ENCODE measurements around the gene METTL9.
"Not testable (repeated sequence)": the region's sequence is repeated elsewhere in the genome, so short reads cannot be mapped to it uniquely, and the experiment has no call there.

The METTL9 gene

GRCh38 chr16:21599122-21600030 lies at the start of gene METTL9:
Gene METTL9 (plus strand): TSS chr16:21599577. CDS start chr16:21599734, 157 bp downstream.
- peak; percentile 59 to 96 (median 91) for DNase-seq

GRCh38 chr16:21549975-21550374 lies 49.4 kb upstream of the METTL9 start:
- DNase-seq = not testable (repeated sequence)

GRCh38 chr16:21550435-21550834 lies 48.9 kb upstream of the METTL9 start:
- DNase-seq = not testable (repeated sequence)

GRCh38 chr16:21551076-21551475 lies 48.3 kb upstream of the METTL9 start:
- DNase-seq = not testable (repeated sequence)

- DNase-seq = not testable (repeated sequence)
Measured at GRCh38 chr16:21551600-21551999, 47.8 kb upstream of the METTL9 start.

GRCh38 chr16:21553481-21554296 lies 45.7 kb upstream of the METTL9 start:
- DNase-seq = not testable (repeated sequence)

- DNase-seq = peak in 13 of 14 donors; percentile 32 to 86 (median 64)
Measured at GRCh38 chr16:21554795-21555585, 44.4 kb upstream of the METTL9 start.

GRCh38 chr16:21555621-21556020 lies 43.8 kb upstream of the METTL9 start:
- DNase-seq = not testable (repeated sequence)

- peak in 1 of 14 donors; percentile 7 for DNase-seq
Measured at GRCh38 chr16:21556026-21556595, 43.3 kb upstream of the METTL9 start.

- DNase-seq = peak in 1 of 14 donors; percentile 49
Measured at GRCh38 chr16:21556651-21557241, 42.6 kb upstream of the METTL9 start.

GRCh38 chr16:21560462-21560861 lies 38.9 kb upstream of the METTL9 start:
- DNase-seq = no peak

GRCh38 chr16:21563676-21564075 lies 35.7 kb upstream of the METTL9 start:
- DNase-seq = no peak

- not testable (repeated sequence) for DNase-seq
Measured at GRCh38 chr16:21564367-21564766, 35.0 kb upstream of the METTL9 start.

GRCh38 chr16:21565507-21565860 lies 33.9 kb upstream of the METTL9 start:
- no peak for DNase-seq

GRCh38 chr16:21565861-21566669 lies 33.3 kb upstream of the METTL9 start:
- DNase-seq = no peak

- DNase-seq = no peak
Measured at GRCh38 chr16:21566891-21567414, 32.4 kb upstream of the METTL9 start.

- DNase-seq = not testable (repeated sequence)
Measured at GRCh38 chr16:21567496-21567895, 31.9 kb upstream of the METTL9 start.

GRCh38 chr16:21568502-21569189 lies 30.7 kb upstream of the METTL9 start:
- DNase-seq = no peak

GRCh38 chr16:21570676-21571017 lies 28.7 kb upstream of the METTL9 start:
- DNase-seq = no peak

- not testable (repeated sequence) for DNase-seq
Measured at GRCh38 chr16:21573506-21573905, 25.9 kb upstream of the METTL9 start.

Measured in C1 segment of cervical spinal cord (tissue), 14 donors.